GM20431 (cell line): ENCODE data around the gene RCN2.
"Not testable (repeated sequence)": the region's sequence is repeated elsewhere in the genome, so short reads cannot be mapped to it uniquely, and the experiment has no call there.

ENCODE experiments used
- in situ Hi-C: fragments of 300-500 bp; cut with MseI, MboI; formaldehyde crosslinking; loops from one replicate; pipeline ENCODE4 v1.15.0; 2020; ENCODE audit warnings: low sequenced_read_pairs; ENCODE audit not compliant: unreplicated experiment

Gene RCN2

GRCh38 chr15:76930831-76931396 is 635 bp upstream of the RCN2 start:
- in situ Hi-C loops: no loop called here

GRCh38 chr15:76932135-76932966 is 802 bp downstream of the RCN2 start:
- in situ Hi-C loops: no loop called here

GRCh38 chr15:76935620-76936019 is 4.1 kb downstream of the RCN2 start:
- in situ Hi-C loops: no loop called here

GRCh38 chr15:76936671-76937070 is 5.1 kb downstream of the RCN2 start:
- in situ Hi-C loops: no loop called here

- in situ Hi-C loops: no loop called here
Measured at GRCh38 chr15:76938752-76939151, 7.2 kb downstream of the RCN2 start.

- in situ Hi-C loops: no loop called here
Measured at GRCh38 chr15:76939715-76940114, 8.2 kb downstream of the RCN2 start.

- in situ Hi-C loops: no loop called here
Measured at GRCh38 chr15:76941636-76942035, 10.1 kb downstream of the RCN2 start.

GRCh38 chr15:76942331-76942730 is 10.8 kb downstream of the RCN2 start:
- in situ Hi-C loops: no loop called here

GRCh38 chr15:76945494-76946093 is 14.0 kb downstream of the RCN2 start:
- in situ Hi-C loops: no loop called here

GRCh38 chr15:76947454-76947853 is 15.9 kb downstream of the RCN2 start:
- in situ Hi-C loops: no loop called here

GRCh38 chr15:76951220-76951619 is 19.7 kb downstream of the RCN2 start:
- in situ Hi-C loops: no loop called here

GRCh38 chr15:76953913-76954312 is 22.4 kb downstream of the RCN2 start:
- in situ Hi-C loops: no loop called here

GRCh38 chr15:76954744-76955143 is 23.2 kb downstream of the RCN2 start:
- in situ Hi-C loops: no loop called here

- in situ Hi-C loops: no loop called here
Measured at GRCh38 chr15:76961268-76962011, 29.9 kb downstream of the RCN2 start.

- in situ Hi-C loops: no loop called here
Measured at GRCh38 chr15:76962337-76963013, 30.9 kb downstream of the RCN2 start.

GRCh38 chr15:76963596-76963995 is 32.0 kb downstream of the RCN2 start:
- in situ Hi-C loops: no loop called here

GRCh38 chr15:76964157-76964556 is 32.6 kb downstream of the RCN2 start:
- in situ Hi-C loops: no loop called here

- in situ Hi-C loops: not testable (repeated sequence)
Measured at GRCh38 chr15:76966051-76966450, 34.5 kb downstream of the RCN2 start.

GRCh38 chr15:76967067-76967466 is 35.5 kb downstream of the RCN2 start:
- in situ Hi-C loops: no loop called here

GRCh38 chr15:76968306-76968705 is 36.8 kb downstream of the RCN2 start:
- in situ Hi-C loops: no loop called here
